Kidney epithelial cell (primary cell): ENCODE measurements around the gene DPH2. TPM values are rescaled to one million over a fixed set of nuclear protein-coding genes. Genes with fewer than 3 reads are reported as not detected.

Experiments used
- DNase-seq: peaks from one replicate; pipeline ENCODE4 v3.0.0-alpha.2; 2010; ENCODE audit warnings: low read depth
- H3K27me3 ChIP-seq: 2 replicates; pipeline ENCODE4 v1.6.0; 2011; ENCODE audit warnings: low read length; ENCODE audit not compliant: control insufficient read depth, insufficient read depth
- H3K36me3 ChIP-seq: 2 replicates; pipeline ENCODE4 v1.5.1; 2011; ENCODE audit warnings: low read length; ENCODE audit not compliant: control insufficient read depth, insufficient read depth
- H3K4me3 ChIP-seq: 2 replicates; pipeline ENCODE4 v1.5.1; 2011; ENCODE audit warnings: low read depth, mild to moderate bottlenecking, control low read depth, low read length
- total RNA-seq: library from RNA; depleted of rRNA; stranded (reverse); fragments of >200 nt; gene quantifications from 2 replicates; pipeline ENCODE4 v1.2.3, GENCODE V29; 2015
- TF ChIP-seq, protein P1 (sequence below): IDR thresholded peaks from 2 replicates; pipeline ENCODE4 v1.5.1; 2011; ENCODE audit warnings: mild to moderate bottlenecking, moderate library complexity, low read length, control low read depth, inconsistent platforms; ENCODE audit not compliant: insufficient read depth, poor library complexity, severe bottlenecking

DPH2 gene
- total RNA-seq, 1 donor from 2014 or later, result 45.8 TPM

DNA sequence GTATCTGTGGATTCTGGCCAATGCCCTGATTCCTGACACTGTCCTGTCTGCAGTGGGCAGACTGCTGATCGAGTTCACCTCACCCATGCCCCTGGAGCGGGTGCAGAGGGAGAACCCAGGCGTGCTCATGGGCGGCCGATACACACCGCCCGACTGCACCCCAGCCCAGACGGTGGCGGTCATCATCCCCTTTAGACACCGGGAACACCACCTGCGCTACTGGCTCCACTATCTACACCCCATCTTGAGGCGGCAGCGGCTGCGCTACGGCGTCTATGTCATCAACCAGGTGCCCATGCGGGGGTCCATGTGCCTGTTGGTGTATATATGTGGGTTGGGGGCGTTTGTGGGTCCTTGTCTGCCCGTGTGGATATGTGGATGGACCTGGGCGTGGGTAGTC lies 11.8 kb downstream of the DPH2 start:
- no peak for DNase-seq
- Histone ChIP-seq H3K4me3 (no peak overlapping the region), H3K27me3 (no peaks in the 10 kb centered on the region), H3K36me3 (peaks cover 6% of the 10 kb centered on the region)
- TF ChIP-seq, protein P1, sequence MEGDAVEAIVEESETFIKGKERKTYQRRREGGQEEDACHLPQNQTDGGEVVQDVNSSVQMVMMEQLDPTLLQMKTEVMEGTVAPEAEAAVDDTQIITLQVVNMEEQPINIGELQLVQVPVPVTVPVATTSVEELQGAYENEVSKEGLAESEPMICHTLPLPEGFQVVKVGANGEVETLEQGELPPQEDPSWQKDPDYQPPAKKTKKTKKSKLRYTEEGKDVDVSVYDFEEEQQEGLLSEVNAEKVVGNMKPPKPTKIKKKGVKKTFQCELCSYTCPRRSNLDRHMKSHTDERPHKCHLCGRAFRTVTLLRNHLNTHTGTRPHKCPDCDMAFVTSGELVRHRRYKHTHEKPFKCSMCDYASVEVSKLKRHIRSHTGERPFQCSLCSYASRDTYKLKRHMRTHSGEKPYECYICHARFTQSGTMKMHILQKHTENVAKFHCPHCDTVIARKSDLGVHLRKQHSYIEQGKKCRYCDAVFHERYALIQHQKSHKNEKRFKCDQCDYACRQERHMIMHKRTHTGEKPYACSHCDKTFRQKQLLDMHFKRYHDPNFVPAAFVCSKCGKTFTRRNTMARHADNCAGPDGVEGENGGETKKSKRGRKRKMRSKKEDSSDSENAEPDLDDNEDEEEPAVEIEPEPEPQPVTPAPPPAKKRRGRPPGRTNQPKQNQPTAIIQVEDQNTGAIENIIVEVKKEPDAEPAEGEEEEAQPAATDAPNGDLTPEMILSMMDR, result no peak

DNA sequence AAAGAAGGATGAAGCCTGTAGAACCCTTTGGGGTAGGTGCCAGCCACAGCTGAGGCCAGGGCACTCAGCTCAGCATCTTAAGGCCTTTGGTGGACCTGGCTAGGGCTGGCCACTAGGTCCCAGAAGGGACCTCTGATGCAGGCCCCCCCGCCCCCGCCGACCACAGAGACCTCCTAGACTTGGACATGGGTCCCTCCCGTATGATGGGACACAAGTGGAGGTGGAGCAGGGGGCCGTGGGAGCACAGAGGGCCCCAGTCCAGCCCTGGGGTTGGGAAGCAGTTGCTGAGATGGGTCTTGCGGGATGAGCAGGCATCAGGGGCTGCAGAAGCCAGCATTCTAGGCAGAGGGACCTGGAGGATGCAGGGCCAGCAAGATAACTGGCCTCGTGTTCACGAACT lies 12.4 kb downstream of the DPH2 start:
- no peak for DNase-seq
- TF ChIP-seq, protein P1, result no peak
- Histone ChIP-seq H3K36me3 (peaks cover 6% of the 10 kb centered on the region), H3K27me3 (no peaks in the 10 kb centered on the region), H3K4me3 (no peak overlapping the region)

DNA sequence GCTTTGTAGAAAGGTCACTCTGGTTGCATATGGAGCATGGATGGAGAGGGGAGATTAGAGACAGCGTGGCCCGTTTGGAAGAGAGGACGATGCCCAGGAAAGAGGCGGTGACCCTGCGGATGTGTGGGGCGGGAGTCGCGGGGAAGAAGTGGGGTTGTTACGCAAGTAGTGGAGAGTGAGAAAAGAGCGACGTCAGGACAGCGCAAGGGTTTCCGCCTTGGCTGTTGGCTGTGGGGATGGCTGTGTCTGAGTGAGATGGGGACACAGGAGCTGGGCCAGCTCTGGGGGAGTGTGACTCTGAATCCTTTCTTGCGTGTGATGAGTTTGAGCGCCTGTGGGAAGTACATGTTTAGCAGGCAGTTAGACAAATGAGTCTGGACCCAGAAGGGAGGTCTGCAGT lies 13.0 kb downstream of the DPH2 start:
- DNase-seq, result no peak
- TF ChIP-seq, protein P1, result no peak
- Histone ChIP-seq H3K27me3 (no peaks in the 10 kb centered on the region), H3K36me3 (peaks cover 4% of the 10 kb centered on the region), H3K4me3 (no peak overlapping the region)

DNA sequence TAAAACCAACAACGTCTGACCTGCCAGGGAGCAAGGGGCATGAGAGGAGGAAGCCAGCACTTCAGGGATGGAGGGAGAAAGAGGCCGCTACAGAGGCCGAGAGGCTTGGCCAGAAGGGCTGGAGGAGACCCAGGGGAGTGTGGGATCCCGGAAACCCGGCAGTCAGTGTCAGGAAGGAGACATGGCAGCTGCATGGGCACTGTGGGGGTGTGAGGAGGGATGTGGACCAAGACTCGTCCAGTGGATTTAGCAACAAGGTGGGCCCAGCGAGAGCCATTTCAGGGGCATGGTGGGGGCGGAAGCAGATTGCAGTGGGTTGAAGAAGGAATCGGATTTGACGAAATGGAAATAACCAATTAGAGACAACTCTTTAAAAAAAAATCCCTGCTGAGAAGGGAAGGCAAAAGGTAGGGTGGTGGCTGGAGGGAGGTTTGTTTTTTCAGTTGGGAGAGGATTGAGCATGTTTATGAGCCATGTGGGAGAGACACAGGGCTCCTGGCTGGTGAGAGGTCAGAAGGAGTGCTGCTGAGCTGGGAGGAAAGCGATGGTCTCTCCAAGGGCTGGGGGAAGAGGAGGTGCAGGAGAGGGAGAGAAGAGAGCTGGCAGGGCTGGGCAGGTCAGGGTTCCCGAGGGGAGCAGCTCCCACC lies 13.6 kb downstream of the DPH2 start:
- Histone ChIP-seq H3K4me3 (no peak overlapping the region), H3K27me3 (no peaks in the 10 kb centered on the region), H3K36me3 (peaks cover 3% of the 10 kb centered on the region)
- no peak for DNase-seq
- TF ChIP-seq, protein P1, result no peak

DNA sequence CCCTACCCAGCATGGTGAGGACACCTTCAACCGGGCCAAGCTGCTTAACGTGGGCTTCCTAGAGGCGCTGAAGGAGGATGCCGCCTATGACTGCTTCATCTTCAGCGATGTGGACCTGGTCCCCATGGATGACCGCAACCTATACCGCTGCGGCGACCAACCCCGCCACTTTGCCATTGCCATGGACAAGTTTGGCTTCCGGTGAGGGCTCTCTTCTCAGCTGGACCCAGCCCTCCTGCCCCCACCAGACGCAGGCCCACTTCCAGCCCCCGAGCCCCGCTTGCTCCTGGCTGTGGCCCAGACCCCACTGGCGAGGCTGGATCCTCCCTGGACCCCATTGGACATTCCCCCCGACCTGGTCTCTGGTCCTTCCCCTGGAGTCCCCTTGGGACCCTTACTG lies 15.0 kb downstream of the DPH2 start:
- TF ChIP-seq, protein P1, result no peak
- Histone ChIP-seq H3K36me3 (peaks cover 3% of the 10 kb centered on the region), H3K4me3 (no peak overlapping the region), H3K27me3 (no peaks in the 10 kb centered on the region)
- DNase-seq, result no peak

DNA sequence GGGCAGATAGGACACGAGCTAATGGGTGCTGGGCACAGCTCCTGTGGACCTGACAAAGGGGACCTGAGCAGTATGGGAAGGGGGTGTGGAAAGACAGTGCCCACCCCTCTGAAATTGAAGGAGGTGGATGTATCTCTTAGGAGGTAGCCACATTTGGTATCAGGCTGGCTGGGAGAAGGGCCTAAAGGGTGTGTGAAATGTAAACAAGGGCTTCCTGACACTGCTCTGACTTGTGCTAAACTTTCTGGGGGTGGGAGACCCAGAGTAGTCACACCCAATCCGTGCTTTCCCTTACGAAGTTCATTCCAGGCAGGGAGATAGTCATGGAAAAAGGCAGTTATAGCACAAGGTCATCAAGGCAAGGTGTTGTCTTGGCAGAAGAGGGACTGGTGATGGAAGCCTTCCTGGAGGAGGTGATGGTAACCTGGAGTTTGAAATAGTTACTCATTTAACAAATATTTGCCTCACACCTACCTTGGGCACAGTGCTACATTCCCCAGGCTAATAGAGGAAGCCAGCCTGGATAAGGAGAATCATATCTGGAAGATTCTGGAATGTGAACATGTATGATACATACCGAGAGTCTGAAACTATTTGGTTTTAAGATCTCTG lies 16.3 kb downstream of the DPH2 start:
- Histone ChIP-seq H3K4me3 (no peak overlapping the region), H3K27me3 (no peaks in the 10 kb centered on the region), H3K36me3 (peaks cover 3% of the 10 kb centered on the region)
- TF ChIP-seq, protein P1, result no peak
- DNase-seq, result no peak
